ENCODE measurements around the gene SPATS2. TPM values are rescaled to one million over a fixed set of nuclear protein-coding genes. Genes with fewer than 3 reads are reported as not detected.
"Not testable (repeated sequence)": the region's sequence is repeated elsewhere in the genome, so short reads cannot be mapped to it uniquely, and the experiment has no call there.

Gene SPATS2
- total RNA-seq, 4 donors from 2014 or later = 3.3 to 46.0 (median 16.0) TPM

GRCh38 chr12:49370539-49370938 is 3.3 kb downstream of the SPATS2 start:
- no peak for TF ChIP-seq POLR2A (IDR thresholded peaks at IDR 0.05)
- no peak for TF ChIP-seq CTCF (IDR thresholded peaks at IDR 0.05)
- no peak for DNase-seq
- Histone ChIP-seq H3K9me3 (no peaks in the 10 kb centered on the region), H3K4me3 (no peak overlapping the region), H3K36me3 (no peaks in the 10 kb centered on the region), H3K27me3 (no peaks in the 10 kb centered on the region), H3K27ac (no peak overlapping the region), H3K4me1 (peaks cover 0 to 6% of the 10 kb centered on the region in 2 donors)
- intact Hi-C loops (cut with DNase I; ENCODE audit: low total_unique reads) = no loop called here

- TF ChIP-seq POLR2A (IDR thresholded peaks at IDR 0.05) (no peak), CTCF (IDR thresholded peaks at IDR 0.05) (no peak)
These were observed 8.1 kb downstream of the SPATS2 start for GRCh38 chr12:49375406-49375805.

DNA sequence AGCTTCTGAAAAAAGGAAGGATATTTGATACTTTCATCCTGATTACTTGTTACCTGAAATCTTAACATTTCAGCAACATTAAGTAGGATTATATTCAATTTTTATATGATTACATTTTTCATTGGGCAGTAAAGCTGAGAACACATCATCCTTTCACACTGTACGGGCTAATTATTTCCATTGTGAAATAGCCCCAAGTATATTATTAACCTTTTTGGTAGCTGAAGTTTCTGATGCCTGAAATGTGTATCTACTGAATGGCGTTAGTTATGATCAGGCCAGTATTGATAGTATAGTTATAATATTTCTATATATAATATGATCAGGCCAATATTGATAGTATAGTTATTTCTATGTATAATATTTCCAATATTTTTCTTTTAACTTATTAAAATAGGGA is 10.1 kb downstream of the SPATS2 start:
- Histone ChIP-seq H3K27me3 (no peaks in the 10 kb centered on the region), H3K27ac (no peak overlapping the region), H3K4me3 (no peak overlapping the region), H3K36me3 (no peaks in the 10 kb centered on the region), H3K9me3 (no peaks in the 10 kb centered on the region), H3K4me1 (no peaks in the 10 kb centered on the region)
- TF ChIP-seq POLR2A (IDR thresholded peaks at IDR 0.05) (no peak), CTCF (IDR thresholded peaks at IDR 0.05) (no peak)
- intact Hi-C loops (cut with DNase I; ENCODE audit: low total_unique reads) = no loop called here
- no peak for DNase-seq

More at GRCh38 chr12:49375406-49375805, 8.1 kb downstream of the SPATS2 start:
- no peak for DNase-seq
- H3K27ac ChIP-seq = no peak overlapping the region
- H3K4me1 ChIP-seq = no peaks in the 10 kb centered on the region
- H3K9me3 ChIP-seq = no peaks in the 10 kb centered on the region
- intact Hi-C loops (cut with DNase I; ENCODE audit: low total_unique reads) = no loop called here
- H3K36me3 ChIP-seq = no peaks in the 10 kb centered on the region
- H3K4me3 ChIP-seq = no peak overlapping the region
- no peaks in the 10 kb centered on the region for H3K27me3 ChIP-seq

DNA sequence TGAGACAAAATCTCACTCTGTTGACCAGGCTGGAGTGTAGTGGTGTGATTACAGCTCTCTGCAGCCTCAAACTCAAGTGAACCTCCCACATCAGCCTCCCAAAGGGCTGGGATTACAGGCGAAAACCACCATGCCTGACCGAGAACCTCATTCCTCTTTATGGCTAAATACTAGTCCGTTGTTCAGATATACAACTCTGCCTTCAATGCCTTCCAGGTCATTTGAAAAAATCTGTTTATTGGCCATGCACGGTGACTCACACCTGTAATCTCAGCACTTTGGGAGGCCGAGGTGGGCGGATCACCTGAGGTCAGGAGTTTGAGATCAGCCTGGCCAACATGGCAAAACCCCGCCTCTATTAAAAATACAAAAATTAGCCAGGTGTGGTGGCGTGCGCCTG is 12.9 kb downstream of the SPATS2 start:
- intact Hi-C loops (cut with DNase I; ENCODE audit: low total_unique reads); H3K27ac ChIP-seq; H3K27me3 ChIP-seq; H3K4me1 ChIP-seq; H3K4me3 ChIP-seq; H3K36me3 ChIP-seq; DNase-seq; H3K9me3 ChIP-seq: not testable (repeated sequence)

DNA sequence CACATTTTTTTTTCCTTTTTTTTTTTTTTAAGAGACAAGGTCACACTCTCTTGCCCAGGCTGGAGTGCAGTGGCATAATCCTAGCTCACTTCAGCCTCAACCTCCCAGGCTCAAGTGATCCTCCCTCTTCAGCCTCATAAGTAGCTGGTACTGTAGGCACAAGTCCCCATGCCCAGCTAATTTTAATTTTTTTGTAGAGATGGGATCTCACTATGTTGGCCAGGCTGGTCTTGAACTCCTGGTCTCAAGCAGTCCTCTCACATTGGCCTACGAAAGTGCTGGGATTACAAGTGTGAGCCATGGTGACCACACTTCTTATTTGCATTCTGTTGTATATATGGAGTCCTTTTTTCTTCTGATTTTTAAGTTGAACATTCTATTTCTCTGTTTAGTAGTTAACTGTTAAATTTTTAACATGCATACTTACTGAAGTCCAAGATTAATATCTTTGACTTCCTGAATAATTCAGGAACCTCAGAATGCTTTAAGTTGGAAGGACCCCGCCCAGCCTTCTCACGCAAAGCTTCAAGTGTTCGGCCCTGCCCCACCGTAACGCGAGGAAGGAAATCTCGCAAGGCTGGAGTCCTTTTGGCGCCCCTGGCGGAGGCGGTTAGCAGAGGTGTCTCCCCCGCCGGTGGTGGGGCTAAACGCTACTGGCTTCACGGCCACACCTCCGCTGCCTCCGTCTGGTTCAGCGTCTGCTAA is 21.6 kb downstream of the SPATS2 start:
- TF ChIP-seq POLR2A (IDR thresholded peaks at IDR 0.05) (no peak), CTCF (IDR thresholded peaks at IDR 0.05) (no peak)
- Histone ChIP-seq H3K9me3 (no peaks in the 10 kb centered on the region), H3K4me1 (no peaks in the 10 kb centered on the region), H3K4me3 (no peak overlapping the region), H3K27ac (no peak overlapping the region), H3K27me3 (no peaks in the 10 kb centered on the region), H3K36me3 (no peaks in the 10 kb centered on the region)
- intact Hi-C loops (cut with DNase I; ENCODE audit: low total_unique reads) = no loop called here
- DNase-seq = no peak

- no peak overlapping the region for H3K27ac ChIP-seq
- H3K27me3 ChIP-seq = no peaks in the 10 kb centered on the region
- no peaks in the 10 kb centered on the region for H3K4me1 ChIP-seq
- no peaks in the 10 kb centered on the region for H3K36me3 ChIP-seq
- no peak overlapping the region for H3K4me3 ChIP-seq
- DNase-seq = no peak
- intact Hi-C loops (cut with DNase I; ENCODE audit: low total_unique reads) = no loop called here
- TF ChIP-seq CTCF (IDR thresholded peaks at IDR 0.05) = no peak
- no peak for TF ChIP-seq POLR2A (IDR thresholded peaks at IDR 0.05)
- H3K9me3 ChIP-seq = no peaks in the 10 kb centered on the region
These were observed 22.1 kb downstream of the SPATS2 start for GRCh38 chr12:49389387-49389703.
